Measurements from ENCODE around the gene TMEM178B.

TMEM178B gene

DNA sequence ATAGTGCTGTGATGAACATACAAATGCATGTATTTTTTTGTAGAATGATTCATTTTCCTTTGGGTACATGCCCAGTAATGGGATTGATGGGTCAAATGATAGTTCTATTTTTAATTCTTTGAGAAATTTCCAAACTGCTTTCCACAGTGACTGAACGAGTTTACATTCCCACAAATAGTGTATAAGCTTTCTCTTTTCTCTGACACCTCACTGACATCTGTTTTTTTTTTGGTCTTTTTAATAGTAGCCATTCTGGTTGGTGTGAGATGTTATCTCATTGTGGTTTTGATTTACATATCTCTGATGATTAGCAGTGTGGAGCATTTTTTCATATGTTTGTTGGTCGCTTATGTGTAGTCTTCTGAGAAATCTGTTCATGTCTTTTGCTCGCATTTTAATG is 282.3 kb downstream of the TMEM178B start:
- no peak for DNase-seq (ENCODE audit: low read depth)
- no peak for TF ChIP-seq CTCF (IDR thresholded peaks at IDR 0.05; ENCODE audit: control insufficient read depth, insufficient read depth, low read depth, low read length, missing control alignments)
- H3K4me3 ChIP-seq (ENCODE audit: control insufficient read depth, low read depth, low read length): no peak overlapping the region

DNA sequence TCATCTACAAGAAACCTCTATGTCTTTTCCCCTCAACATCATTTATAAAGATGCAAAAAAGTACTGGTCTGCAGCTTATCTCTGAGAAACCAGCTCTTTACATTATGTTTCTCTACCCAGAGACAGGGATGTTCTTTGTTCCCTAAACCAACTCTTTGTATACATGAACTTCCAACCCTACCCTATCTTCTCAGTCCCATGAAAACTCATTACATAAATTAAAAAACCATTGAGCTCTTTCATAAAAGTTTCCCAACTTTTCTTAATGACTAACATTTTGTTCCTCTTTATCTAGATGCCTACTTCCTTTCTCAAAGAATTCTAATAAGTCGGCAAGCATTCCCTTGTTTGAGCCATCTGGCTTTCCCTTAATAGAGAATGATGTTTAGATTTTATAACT is 284.5 kb downstream of the TMEM178B start:
- H3K4me3 ChIP-seq (ENCODE audit: control insufficient read depth, low read depth, low read length): no peak overlapping the region
- no peak for TF ChIP-seq CTCF (IDR thresholded peaks at IDR 0.05; ENCODE audit: control insufficient read depth, insufficient read depth, low read depth, low read length, missing control alignments)
- DNase-seq (ENCODE audit: low read depth): no peak

DNA sequence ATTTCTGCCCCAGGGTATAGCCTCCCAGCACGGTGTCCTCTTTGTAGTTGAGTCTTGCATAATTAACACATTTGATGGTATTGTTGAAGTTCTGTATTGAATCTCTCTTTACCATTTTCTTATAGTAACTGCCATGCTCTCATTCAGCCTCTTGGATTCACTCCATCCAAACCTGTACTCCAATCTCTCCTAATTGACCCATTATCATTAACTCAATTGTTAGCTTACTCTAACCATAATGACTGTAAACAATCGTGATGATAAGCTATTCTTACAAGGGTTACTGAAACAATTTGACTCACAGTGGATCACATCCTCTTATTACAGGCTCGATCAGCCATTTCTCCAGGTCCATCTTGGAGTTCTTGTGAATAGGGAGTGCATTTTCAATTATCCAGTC is 285.4 kb downstream of the TMEM178B start:
- no peak overlapping the region for H3K4me3 ChIP-seq (ENCODE audit: control insufficient read depth, low read depth, low read length)
- no peak for DNase-seq (ENCODE audit: low read depth)
- TF ChIP-seq CTCF (IDR thresholded peaks at IDR 0.05; ENCODE audit: control insufficient read depth, insufficient read depth, low read depth, low read length, missing control alignments): no peak

DNA sequence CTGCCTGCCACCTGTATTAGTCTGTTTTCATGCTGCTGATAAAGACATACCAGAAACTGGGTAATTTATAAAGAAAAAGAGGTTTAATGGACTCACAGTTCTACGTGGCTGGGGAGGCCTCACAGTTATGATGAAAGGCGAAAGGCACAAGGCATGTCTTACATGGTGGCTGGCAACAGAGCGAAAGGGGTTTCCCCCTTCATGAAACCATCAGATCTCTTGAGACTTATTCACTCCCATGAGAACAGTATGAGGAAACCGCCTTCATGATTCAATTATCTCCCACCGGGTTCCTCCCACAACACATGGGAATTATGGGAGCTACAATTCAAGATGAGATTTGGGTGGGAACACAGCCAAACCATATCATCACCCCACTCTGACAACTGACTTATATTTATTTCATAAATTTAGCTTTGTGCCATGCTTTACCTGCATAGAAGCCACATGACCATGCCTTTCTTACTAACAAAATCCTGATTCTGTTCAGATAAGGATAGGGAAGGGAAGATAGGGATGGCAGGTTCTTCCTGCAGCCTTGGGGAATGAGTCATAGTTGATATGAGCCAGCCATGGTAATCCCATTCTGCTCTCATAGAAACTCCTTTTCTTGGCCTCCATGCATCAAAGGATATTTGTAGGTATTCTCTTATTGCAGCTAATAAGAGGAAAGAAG is 286.0 kb downstream of the TMEM178B start:
- TF ChIP-seq CTCF (IDR thresholded peaks at IDR 0.05; ENCODE audit: control insufficient read depth, insufficient read depth, low read depth, low read length, missing control alignments): no peak
- no peak for DNase-seq (ENCODE audit: low read depth)

GRCh38 chr7:141360416-141360760 is 286.5 kb downstream of the TMEM178B start:
- TF ChIP-seq CTCF (IDR thresholded peaks at IDR 0.05; ENCODE audit: control insufficient read depth, insufficient read depth, low read depth, low read length, missing control alignments): no peak
- DNase-seq (ENCODE audit: low read depth): no peak
- no peak overlapping the region for H3K4me3 ChIP-seq (ENCODE audit: control insufficient read depth, low read depth, low read length)

More for the DNA sequence above, 286.0 kb downstream of the TMEM178B start:
- H3K4me3 ChIP-seq (ENCODE audit: control insufficient read depth, low read depth, low read length): no peak overlapping the region

DNA sequence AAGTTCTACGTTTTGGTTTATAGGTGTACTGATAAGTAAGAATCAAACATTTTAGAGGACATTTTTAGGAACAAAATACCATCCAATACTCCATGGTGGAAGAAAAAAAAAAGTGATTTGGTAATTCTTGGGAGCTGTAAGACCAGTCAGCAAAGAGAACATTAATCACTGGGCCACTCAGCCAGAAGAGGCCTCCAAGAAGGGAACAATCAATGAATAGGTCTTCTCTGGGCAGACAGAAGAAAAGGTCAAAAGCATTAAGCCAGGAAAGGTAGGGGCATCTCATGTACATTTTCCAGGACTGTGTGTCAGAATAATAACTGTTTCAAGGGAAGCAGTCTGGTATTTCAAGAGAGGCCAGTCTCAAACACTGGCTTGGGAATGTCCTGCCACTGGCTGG is 286.9 kb downstream of the TMEM178B start:
- DNase-seq (ENCODE audit: low read depth): no peak
- H3K4me3 ChIP-seq (ENCODE audit: control insufficient read depth, low read depth, low read length): no peak overlapping the region
- no peak for TF ChIP-seq CTCF (IDR thresholded peaks at IDR 0.05; ENCODE audit: control insufficient read depth, insufficient read depth, low read depth, low read length, missing control alignments)

- no peak for TF ChIP-seq CTCF (IDR thresholded peaks at IDR 0.05; ENCODE audit: control insufficient read depth, insufficient read depth, low read depth, low read length, missing control alignments)
- no peak for DNase-seq (ENCODE audit: low read depth)
- H3K4me3 ChIP-seq (ENCODE audit: control insufficient read depth, low read depth, low read length): no peak overlapping the region
Measured at GRCh38 chr7:141361479-141361878, 287.6 kb downstream of the TMEM178B start.
